ENCODE data around the gene MAP3K10.

DNA sequence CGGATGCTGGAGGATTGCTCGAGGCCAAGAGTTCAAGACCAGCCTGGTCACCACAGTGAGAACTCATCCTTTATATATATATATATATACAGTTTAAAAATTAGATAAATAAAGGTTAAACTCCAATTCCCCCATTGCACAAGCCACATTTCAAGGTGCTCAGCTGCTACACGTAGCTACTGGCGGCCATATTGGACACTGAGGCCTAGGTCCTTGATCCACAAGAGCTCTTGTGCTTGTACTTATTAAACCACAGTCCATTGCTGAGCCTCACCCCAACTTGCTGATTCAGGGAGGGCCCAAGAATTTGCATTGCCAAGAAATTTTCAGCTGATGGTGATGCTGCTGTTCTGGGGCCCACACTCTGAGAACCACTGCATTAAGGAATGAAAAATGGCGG is 17.4 kb downstream of the MAP3K10 start:
- TF ChIP-seq POLR2AphosphoS5 (IDR thresholded peaks at IDR 0.05) (no peak), POLR2A (IDR thresholded peaks at IDR 0.05) (no peak)
- TF ChIP-seq, protein P1, sequence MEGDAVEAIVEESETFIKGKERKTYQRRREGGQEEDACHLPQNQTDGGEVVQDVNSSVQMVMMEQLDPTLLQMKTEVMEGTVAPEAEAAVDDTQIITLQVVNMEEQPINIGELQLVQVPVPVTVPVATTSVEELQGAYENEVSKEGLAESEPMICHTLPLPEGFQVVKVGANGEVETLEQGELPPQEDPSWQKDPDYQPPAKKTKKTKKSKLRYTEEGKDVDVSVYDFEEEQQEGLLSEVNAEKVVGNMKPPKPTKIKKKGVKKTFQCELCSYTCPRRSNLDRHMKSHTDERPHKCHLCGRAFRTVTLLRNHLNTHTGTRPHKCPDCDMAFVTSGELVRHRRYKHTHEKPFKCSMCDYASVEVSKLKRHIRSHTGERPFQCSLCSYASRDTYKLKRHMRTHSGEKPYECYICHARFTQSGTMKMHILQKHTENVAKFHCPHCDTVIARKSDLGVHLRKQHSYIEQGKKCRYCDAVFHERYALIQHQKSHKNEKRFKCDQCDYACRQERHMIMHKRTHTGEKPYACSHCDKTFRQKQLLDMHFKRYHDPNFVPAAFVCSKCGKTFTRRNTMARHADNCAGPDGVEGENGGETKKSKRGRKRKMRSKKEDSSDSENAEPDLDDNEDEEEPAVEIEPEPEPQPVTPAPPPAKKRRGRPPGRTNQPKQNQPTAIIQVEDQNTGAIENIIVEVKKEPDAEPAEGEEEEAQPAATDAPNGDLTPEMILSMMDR (IDR thresholded peaks at IDR 0.05) = no peak

Data from breast epithelium (tissue), 3 donors.